Transverse colon (tissue), 3 donors: ENCODE results near the gene RAB12.

ENCODE experiments used
- POLR2A ChIP-seq: fragments of 450-650 bp; IDR thresholded peaks from one replicate; pipeline ENCODE4 v1.6.1; 2016; ENCODE audit warnings: antibody characterized with exemption, mild to moderate bottlenecking, moderate library complexity
- POLR2AphosphoS5 ChIP-seq, 3 donors: sonication (generic); formaldehyde crosslinking; IDR thresholded peaks; one replicate each; pipeline ENCODE4 v1.6.1; 2016; ENCODE audit warnings: antibody characterized with exemption in 3 of 3

GRCh38 chr18:8673256-8674209 is 64.3 kb downstream of the RAB12 start:
- TF ChIP-seq POLR2A, result no peak
- TF ChIP-seq POLR2AphosphoS5 (IDR thresholded peaks at IDR 0.05), result no peak
